Loucy (cell line): ENCODE measurements around the gene SMAD3.

Source experiments
- H2AFZ ChIP-seq: fragments of 200-600 bp; sonication (generic); 2 replicates; pipeline ENCODE4 v1.6.0; 2016; ENCODE audit warnings: antibody characterized with exemption, mild to moderate bottlenecking, low read length, moderate library complexity
- H3F3A ChIP-seq: fragments of 200-600 bp; 2 replicates; pipeline ENCODE4 v1.6.0; 2016; ENCODE audit warnings: antibody characterized with exemption, low read depth, mild to moderate bottlenecking
- H3K27me3 ChIP-seq: fragments of 200-600 bp; sonication (generic); 2 replicates; pipeline ENCODE4 v1.6.1; 2014; ENCODE audit warnings: low read length, mild to moderate bottlenecking; ENCODE audit not compliant: insufficient read depth, poor library complexity, severe bottlenecking
- H3K36me3 ChIP-seq: fragments of 200-600 bp; sonication (generic); 2 replicates; pipeline ENCODE4 v1.6.1; 2016; ENCODE audit warnings: low read length; ENCODE audit not compliant: insufficient read depth
- H3K4me1 ChIP-seq: fragments of 200-600 bp; sonication (generic); 2 replicates; pipeline ENCODE4 v1.5.1; 2014; ENCODE audit warnings: low read length, mild to moderate bottlenecking; ENCODE audit not compliant: insufficient read depth, poor library complexity, severe bottlenecking
- H3K4me2 ChIP-seq: fragments of 200-600 bp; sonication (generic); 2 replicates; pipeline ENCODE4 v1.6.0; 2014; ENCODE audit warnings: antibody characterized with exemption, low read length, low read depth, mild to moderate bottlenecking; ENCODE audit not compliant: poor library complexity, severe bottlenecking
- H3K4me3 ChIP-seq: fragments of 200-600 bp; sonication (generic); 2 replicates; pipeline ENCODE4 v1.5.1; 2014; ENCODE audit warnings: low read length, mild to moderate bottlenecking, mixed read lengths; ENCODE audit not compliant: poor library complexity, severe bottlenecking
- H3K79me2 ChIP-seq: fragments of 200-600 bp; sonication (generic); 2 replicates; pipeline ENCODE4 v1.6.1; 2014; ENCODE audit warnings: low read length; ENCODE audit not compliant: insufficient read depth
- H3K9ac ChIP-seq: fragments of 200-600 bp; sonication (generic); 2 replicates; pipeline ENCODE4 v1.6.0; 2014; ENCODE audit warnings: mild to moderate bottlenecking, low read depth, low read length, moderate library complexity; ENCODE audit not compliant: poor library complexity, severe bottlenecking
- H3K9me2 ChIP-seq: fragments of 200-600 bp; sonication (generic); replicated peaks from 2 replicates; pipeline ENCODE4 v1.6.1; 2016; ENCODE audit warnings: low read depth, low read length, mixed read lengths
- H3K9me3 ChIP-seq: fragments of 200-600 bp; sonication (generic); 2 replicates; pipeline ENCODE4 v1.6.1; 2014; ENCODE audit warnings: mild to moderate bottlenecking, antibody characterized with exemption, low read length, low read depth; ENCODE audit not compliant: insufficient read depth
- H4K20me1 ChIP-seq: fragments of 200-600 bp; sonication (generic); 2 replicates; pipeline ENCODE4 v1.6.0; 2014; ENCODE audit warnings: antibody characterized with exemption, low read length, mild to moderate bottlenecking; ENCODE audit not compliant: insufficient read depth, poor library complexity, severe bottlenecking
- EZH2phosphoT487 ChIP-seq: fragments of 200-600 bp; IDR thresholded peaks from 2 replicates; pipeline ENCODE4 v1.6.1; 2018; ENCODE audit warnings: antibody characterized with exemption, mild to moderate bottlenecking, moderate library complexity, borderline replicate concordance
- TF ChIP-seq, protein P1 (sequence below): fragments of 200-600 bp; sonication (generic); conservative IDR thresholded peaks from 2 replicates; pipeline ENCODE4 v1.5.1; 2014; ENCODE audit warnings: mild to moderate bottlenecking, antibody characterized with exemption, low read length

SMAD3 gene

DNA sequence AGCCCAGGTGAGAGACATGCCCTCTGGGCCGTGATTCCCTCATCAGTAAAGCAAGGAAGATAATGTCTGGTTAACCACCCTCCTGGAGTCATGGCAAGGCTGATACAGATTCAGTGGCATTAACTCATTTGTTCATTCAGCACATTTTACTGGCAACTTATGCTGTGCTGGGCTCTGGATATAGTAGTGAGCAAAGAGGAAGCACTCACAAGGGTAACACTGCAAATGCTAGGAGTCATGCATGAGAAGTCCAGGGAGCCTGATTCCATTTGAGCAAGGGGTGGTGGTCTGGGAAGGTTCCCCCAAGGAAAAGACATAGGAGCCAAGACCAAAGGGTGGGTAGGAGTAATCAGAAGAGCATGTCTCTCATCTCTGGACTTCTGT, 50.2 kb downstream of the SMAD3 start:
- no peaks in the 10 kb centered on the region for H3K9me2 ChIP-seq
- H3K27me3 ChIP-seq, result no peaks in the 10 kb centered on the region
- TF ChIP-seq EZH2phosphoT487, result no peak
- TF ChIP-seq, protein P1, sequence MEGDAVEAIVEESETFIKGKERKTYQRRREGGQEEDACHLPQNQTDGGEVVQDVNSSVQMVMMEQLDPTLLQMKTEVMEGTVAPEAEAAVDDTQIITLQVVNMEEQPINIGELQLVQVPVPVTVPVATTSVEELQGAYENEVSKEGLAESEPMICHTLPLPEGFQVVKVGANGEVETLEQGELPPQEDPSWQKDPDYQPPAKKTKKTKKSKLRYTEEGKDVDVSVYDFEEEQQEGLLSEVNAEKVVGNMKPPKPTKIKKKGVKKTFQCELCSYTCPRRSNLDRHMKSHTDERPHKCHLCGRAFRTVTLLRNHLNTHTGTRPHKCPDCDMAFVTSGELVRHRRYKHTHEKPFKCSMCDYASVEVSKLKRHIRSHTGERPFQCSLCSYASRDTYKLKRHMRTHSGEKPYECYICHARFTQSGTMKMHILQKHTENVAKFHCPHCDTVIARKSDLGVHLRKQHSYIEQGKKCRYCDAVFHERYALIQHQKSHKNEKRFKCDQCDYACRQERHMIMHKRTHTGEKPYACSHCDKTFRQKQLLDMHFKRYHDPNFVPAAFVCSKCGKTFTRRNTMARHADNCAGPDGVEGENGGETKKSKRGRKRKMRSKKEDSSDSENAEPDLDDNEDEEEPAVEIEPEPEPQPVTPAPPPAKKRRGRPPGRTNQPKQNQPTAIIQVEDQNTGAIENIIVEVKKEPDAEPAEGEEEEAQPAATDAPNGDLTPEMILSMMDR, result no peak
- H3K4me3 ChIP-seq, result no peak overlapping the region
- H3K4me2 ChIP-seq, result no peak overlapping the region
- H3K79me2 ChIP-seq, result peaks cover 93% of the 10 kb centered on the region
- no peak overlapping the region for H2AFZ ChIP-seq
- no peak overlapping the region for H3K9ac ChIP-seq
- 0 out of 2 replicates have a peak, but pooled peaks cover 3% of the 10 kb centered on the region for H3F3A ChIP-seq
- H3K4me1 ChIP-seq, result peaks cover 50% of the 10 kb centered on the region
- H3K36me3 ChIP-seq, result peaks cover 10% of the 10 kb centered on the region; the same call in 1 of the 2 replicates
- H3K9me3 ChIP-seq, result peaks cover 8% of the 10 kb centered on the region
- H4K20me1 ChIP-seq, result peaks cover 40% of the 10 kb centered on the region

GRCh38 chr15:67116742-67117141, 51.3 kb downstream of the SMAD3 start:
- Histone ChIP-seq H3F3A (0 out of 2 replicates have a peak, but pooled peaks cover 3% of the 10 kb centered on the region), H3K9ac (no peak overlapping the region), H3K9me3 (no peaks in the 10 kb centered on the region), H3K9me2 (no peaks in the 10 kb centered on the region), H3K27me3 (no peaks in the 10 kb centered on the region), H3K4me1 (peaks cover 56% of the 10 kb centered on the region), H4K20me1 (peaks cover 36% of the 10 kb centered on the region), H2AFZ (no peak overlapping the region), H3K4me2 (no peak overlapping the region), H3K79me2 (peaks cover 93% of the 10 kb centered on the region), H3K4me3 (no peak overlapping the region), H3K36me3 (peaks cover 10% of the 10 kb centered on the region; the same call in 1 of the 2 replicates)
- TF ChIP-seq, protein P1, result no peak
- no peak for TF ChIP-seq EZH2phosphoT487

DNA sequence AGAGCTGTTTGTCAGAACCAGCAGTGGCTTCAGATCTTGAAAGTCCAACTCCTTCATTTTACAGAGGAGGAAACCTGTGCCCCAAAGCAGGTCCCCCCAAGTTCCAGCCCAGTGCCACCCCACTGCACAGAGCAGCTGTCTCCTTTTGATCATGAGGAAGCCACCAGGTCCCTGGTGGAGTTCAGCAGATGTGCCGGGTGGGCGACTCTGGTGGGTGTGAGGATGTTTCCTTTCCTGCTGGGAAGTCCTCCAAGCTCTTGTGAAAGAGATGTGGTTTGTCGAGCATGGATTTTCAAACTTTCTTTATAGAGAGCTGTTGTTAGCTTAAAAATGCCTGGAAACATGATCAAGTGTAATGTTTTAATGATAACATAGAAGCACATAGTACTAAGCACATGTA, 52.0 kb downstream of the SMAD3 start:
- Histone ChIP-seq H3K79me2 (peaks cover 96% of the 10 kb centered on the region), H3K4me2 (no peak overlapping the region), H3K36me3 (peaks cover 10% of the 10 kb centered on the region; the same call in 1 of the 2 replicates), H2AFZ (no peak overlapping the region), H3K4me3 (no peak overlapping the region), H3K9ac (no peak overlapping the region), H3K9me2 (no peaks in the 10 kb centered on the region), H3K9me3 (no peaks in the 10 kb centered on the region), H3K4me1 (peaks cover 62% of the 10 kb centered on the region), H4K20me1 (peaks cover 38% of the 10 kb centered on the region), H3F3A (0 out of 2 replicates have a peak, but pooled peaks cover 3% of the 10 kb centered on the region), H3K27me3 (no peaks in the 10 kb centered on the region)
- no peak for TF ChIP-seq EZH2phosphoT487
- TF ChIP-seq, protein P1, result no peak
